BJ (cell line): ENCODE measurements around the gene CCT2. TPM values are rescaled to one million over a fixed set of nuclear protein-coding genes. Genes with fewer than 3 reads are reported as not detected.

ENCODE experiments used
- CTCF ChIA-PET: fragments of 350-600 bp; formaldehyde crosslinking; extraction: SDS; loops from one replicate; lab custom pipeline; 2021; ENCODE audit warnings: antibody characterized with exemption, inconsistent platforms; lab: Yijun Ruan, JAX
- POLR2A ChIA-PET: fragments of 300-600 bp; sonication (Branson Sonifier 250); formaldehyde crosslinking; extraction: SDS; loops from one replicate; lab custom pipeline; 2021; ENCODE audit warnings: antibody characterized with exemption; lab: Charles Lee
- DNase-seq: peaks from one replicate; pipeline ENCODE4 v3.0.0-alpha.2; 2011; ENCODE audit warnings: low read depth
- H3K27me3 ChIP-seq: 2 replicates; pipeline ENCODE4 v1.6.0; 2011; ENCODE audit warnings: low read length; ENCODE audit not compliant: control insufficient read depth, insufficient read depth
- H3K36me3 ChIP-seq: 2 replicates; pipeline ENCODE4 v1.5.1; 2011; ENCODE audit warnings: low read length; ENCODE audit not compliant: control insufficient read depth, insufficient read depth
- H3K4me3 ChIP-seq: 2 replicates; pipeline ENCODE4 v1.5.1; 2011; ENCODE audit warnings: low read depth, mild to moderate bottlenecking, control low read depth, low read length
- polyA plus RNA-seq: library from polyadenylated mRNA; depleted of rRNA; stranded (reverse); fragments of >200 nt; gene quantifications from 2 replicates; pipeline ENCODE4 v1.2.3, GENCODE V29; 2011
- TF ChIP-seq, protein P1 (sequence below): IDR thresholded peaks from 2 replicates; pipeline ENCODE4 v1.5.1; 2011; ENCODE audit warnings: low read depth, mild to moderate bottlenecking, control low read depth, inconsistent platforms, low read length, moderate library complexity; ENCODE audit not compliant: insufficient read depth

The CCT2 gene
- polyA plus RNA-seq, 1 experiment = 228 TPM

GRCh38 chr12:69610126-69610525 lies 24.9 kb downstream of the CCT2 start:
- CTCF ChIA-PET = interaction anchor here (0.5 to 1.9 kb wide), 4 partner anchors 9 to 319 kb away, joined by 3 to 7 read pairs (median 5); no protein-coding TSS in a partner anchor
- Histone ChIP-seq H3K27me3 (0 out of 2 replicates have a peak, but pooled peaks cover 2% of the 10 kb centered on the region), H3K4me3 (no peak overlapping the region), H3K36me3 (no peaks in the 10 kb centered on the region)
- POLR2A ChIA-PET = no interaction called here
- TF ChIP-seq, protein P1, sequence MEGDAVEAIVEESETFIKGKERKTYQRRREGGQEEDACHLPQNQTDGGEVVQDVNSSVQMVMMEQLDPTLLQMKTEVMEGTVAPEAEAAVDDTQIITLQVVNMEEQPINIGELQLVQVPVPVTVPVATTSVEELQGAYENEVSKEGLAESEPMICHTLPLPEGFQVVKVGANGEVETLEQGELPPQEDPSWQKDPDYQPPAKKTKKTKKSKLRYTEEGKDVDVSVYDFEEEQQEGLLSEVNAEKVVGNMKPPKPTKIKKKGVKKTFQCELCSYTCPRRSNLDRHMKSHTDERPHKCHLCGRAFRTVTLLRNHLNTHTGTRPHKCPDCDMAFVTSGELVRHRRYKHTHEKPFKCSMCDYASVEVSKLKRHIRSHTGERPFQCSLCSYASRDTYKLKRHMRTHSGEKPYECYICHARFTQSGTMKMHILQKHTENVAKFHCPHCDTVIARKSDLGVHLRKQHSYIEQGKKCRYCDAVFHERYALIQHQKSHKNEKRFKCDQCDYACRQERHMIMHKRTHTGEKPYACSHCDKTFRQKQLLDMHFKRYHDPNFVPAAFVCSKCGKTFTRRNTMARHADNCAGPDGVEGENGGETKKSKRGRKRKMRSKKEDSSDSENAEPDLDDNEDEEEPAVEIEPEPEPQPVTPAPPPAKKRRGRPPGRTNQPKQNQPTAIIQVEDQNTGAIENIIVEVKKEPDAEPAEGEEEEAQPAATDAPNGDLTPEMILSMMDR = no peak
- no peak for DNase-seq

DNA sequence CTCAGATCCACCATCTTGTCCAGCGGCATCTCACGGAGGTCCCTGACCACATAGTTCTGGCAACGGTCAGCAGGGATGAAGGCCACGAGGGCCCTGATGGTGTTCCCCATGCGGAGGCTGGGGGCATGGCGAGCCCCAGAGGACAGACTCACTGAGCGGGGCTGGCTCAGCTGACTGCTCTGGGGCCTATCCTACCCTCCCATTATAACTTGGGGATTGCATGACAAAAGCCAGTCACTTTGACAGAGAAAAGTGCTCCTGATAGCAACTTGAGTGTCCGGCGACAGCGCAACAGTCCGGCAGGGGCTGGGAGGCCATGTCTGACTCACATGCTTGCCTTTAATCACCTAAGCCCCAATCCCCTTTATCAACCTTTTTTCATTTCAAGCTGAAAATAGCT lies 25.5 kb downstream of the CCT2 start, which contains the start of gene LRRC10:
Gene LRRC10 (minus strand): TSS at position 179 of the 400 bp plus-strand sequence. CDS start 69 bp downstream, at position 110.
- Histone ChIP-seq H3K27me3 (0 out of 2 replicates have a peak, but pooled peaks cover 2% of the 10 kb centered on the region), H3K4me3 (no peak within 1 kb of the TSS), H3K36me3 (no peaks in the 10 kb centered on the region)
- no peak for DNase-seq
- POLR2A ChIA-PET = no interaction called here
- CTCF ChIA-PET = interaction anchor here (1.9 kb wide), 2 partner anchors 10 to 29 kb away, joined by 6 to 7 read pairs; no protein-coding TSS in a partner anchor
- TF ChIP-seq, protein P1 = no peak

DNA sequence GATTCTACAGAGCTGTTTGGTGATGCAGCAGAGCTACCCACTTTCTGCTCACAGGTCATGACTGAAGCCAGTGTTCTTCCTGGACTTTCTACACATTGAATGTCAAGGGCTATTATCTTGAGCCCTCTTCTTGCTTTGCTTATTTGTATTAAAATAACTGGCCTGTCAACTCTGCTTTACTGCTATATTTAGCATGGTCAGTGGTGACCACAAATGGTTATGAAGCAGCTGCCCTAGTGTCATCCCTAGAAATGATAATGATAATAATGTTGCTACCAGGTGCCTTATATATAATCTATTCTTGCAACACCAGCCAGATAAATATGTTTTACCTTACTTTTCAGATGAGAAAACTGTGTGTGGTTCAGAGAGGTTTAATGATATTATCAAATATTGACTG lies 28.1 kb downstream of the CCT2 start:
- no peak for DNase-seq
- ChIA-PET POLR2A (no interaction called here), CTCF (no interaction called here)
- H3K36me3 ChIP-seq = no peaks in the 10 kb centered on the region
- TF ChIP-seq, protein P1 = no peak
- H3K4me3 ChIP-seq = no peak overlapping the region
- H3K27me3 ChIP-seq = peaks cover 5% of the 10 kb centered on the region; the same call in 1 of the 2 replicates

GRCh38 chr12:69616025-69616424 lies 30.8 kb downstream of the CCT2 start:
- Histone ChIP-seq H3K27me3 (peaks cover 3% of the 10 kb centered on the region; the same call in 1 of the 2 replicates), H3K4me3 (no peak overlapping the region), H3K36me3 (no peaks in the 10 kb centered on the region)
- CTCF ChIA-PET = no interaction called here
- TF ChIP-seq, protein P1 = no peak
- no peak for DNase-seq
- POLR2A ChIA-PET = no interaction called here

- POLR2A ChIA-PET = no interaction called here
- Histone ChIP-seq H3K36me3 (no peaks in the 10 kb centered on the region), H3K27me3 (peaks cover 5% of the 10 kb centered on the region; the same call in 1 of the 2 replicates), H3K4me3 (no peak overlapping the region)
- CTCF ChIA-PET = interaction anchor here (1.2 to 5.7 kb wide), 3 partner anchors 17 to 231 kb away, joined by 3 to 33 read pairs (median 3); no protein-coding TSS in a partner anchor
- TF ChIP-seq, protein P1 = no peak
- DNase-seq = no peak
Measured at GRCh38 chr12:69619050-69619449, 33.8 kb downstream of the CCT2 start.
